ENCODE data around the gene LZTFL1. TPM values are rescaled to one million over a fixed set of nuclear protein-coding genes. Genes with fewer than 3 reads are reported as not detected.

LZTFL1 gene
- total RNA-seq, 4 donors from 2014 or later, result 12.0 to 18.3 (median 17.8) TPM

DNA sequence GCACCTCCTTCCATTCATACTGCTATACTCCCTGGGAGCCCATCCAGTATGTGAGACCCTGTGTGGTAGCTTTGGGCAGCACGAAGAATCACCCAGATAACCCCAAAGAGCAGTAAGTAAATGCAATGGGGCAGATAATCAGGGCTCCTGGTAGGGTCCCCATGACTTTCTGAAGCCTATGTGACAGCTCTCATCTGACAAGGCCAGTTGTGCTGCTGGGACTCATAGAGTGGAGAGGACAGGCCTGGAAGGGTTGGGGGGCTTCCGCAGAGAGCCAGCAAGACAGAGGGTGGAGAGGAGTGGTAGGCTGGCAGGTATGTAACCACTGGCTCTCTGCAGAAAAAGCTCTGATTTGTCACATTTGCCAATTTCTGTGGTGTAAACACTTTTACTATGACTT, 42.3 kb downstream of the LZTFL1 start:
- Histone ChIP-seq H3K4me1 (peaks cover 11 to 17% (median 13%) of the 10 kb centered on the region in 4 donors), H3K27me3 (peaks cover 8 to 54% (median 28%) of the 10 kb centered on the region in 4 donors), H3K36me3 (no peaks in the 10 kb centered on the region), H3K9me3 (no peaks in the 10 kb centered on the region), H3K27ac (replicated peaks in 1 of 4) (no peak overlapping the region), H3K4me3 (no peak overlapping the region)
- DNase-seq (ENCODE audit: extremely low spot score), result no peak
- no peak for TF ChIP-seq POLR2A (IDR thresholded peaks at IDR 0.05; ENCODE audit: low read depth)
- no peak for TF ChIP-seq EP300 (IDR thresholded peaks at IDR 0.05)
- TF ChIP-seq POLR2AphosphoS5 (IDR thresholded peaks at IDR 0.05), result no peak
- TF ChIP-seq, protein P1, sequence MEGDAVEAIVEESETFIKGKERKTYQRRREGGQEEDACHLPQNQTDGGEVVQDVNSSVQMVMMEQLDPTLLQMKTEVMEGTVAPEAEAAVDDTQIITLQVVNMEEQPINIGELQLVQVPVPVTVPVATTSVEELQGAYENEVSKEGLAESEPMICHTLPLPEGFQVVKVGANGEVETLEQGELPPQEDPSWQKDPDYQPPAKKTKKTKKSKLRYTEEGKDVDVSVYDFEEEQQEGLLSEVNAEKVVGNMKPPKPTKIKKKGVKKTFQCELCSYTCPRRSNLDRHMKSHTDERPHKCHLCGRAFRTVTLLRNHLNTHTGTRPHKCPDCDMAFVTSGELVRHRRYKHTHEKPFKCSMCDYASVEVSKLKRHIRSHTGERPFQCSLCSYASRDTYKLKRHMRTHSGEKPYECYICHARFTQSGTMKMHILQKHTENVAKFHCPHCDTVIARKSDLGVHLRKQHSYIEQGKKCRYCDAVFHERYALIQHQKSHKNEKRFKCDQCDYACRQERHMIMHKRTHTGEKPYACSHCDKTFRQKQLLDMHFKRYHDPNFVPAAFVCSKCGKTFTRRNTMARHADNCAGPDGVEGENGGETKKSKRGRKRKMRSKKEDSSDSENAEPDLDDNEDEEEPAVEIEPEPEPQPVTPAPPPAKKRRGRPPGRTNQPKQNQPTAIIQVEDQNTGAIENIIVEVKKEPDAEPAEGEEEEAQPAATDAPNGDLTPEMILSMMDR (IDR thresholded peaks at IDR 0.05), result no peak
- intact Hi-C loops (cut with DNase I), result no loop called here
- 100% methylated on average over 2 of the region's 2 CpGs for WGBS

DNA sequence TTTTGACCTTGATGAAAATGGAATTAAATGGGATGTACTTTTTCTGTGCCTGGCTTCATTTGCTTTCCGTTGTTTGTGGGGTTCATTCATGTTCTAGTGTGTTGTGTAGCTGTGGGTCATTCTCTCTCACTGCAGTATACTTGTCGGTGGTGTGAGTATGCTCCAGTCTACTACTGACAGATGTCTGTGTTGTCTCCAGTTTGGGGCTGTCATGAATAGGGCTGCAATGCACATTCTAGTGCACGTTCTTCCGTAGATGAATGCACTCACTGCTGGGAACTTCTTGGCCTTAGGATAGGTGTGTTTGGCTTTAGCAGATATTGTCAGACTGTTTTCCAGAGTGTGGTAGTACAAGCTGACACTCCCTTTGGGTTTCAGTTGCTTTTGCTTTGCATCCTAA, 43.9 kb downstream of the LZTFL1 start:
- no peak overlapping the region for H3K4me3 ChIP-seq
- H3K27ac ChIP-seq (replicated peaks in 1 of 4), result no peak overlapping the region
- no peak for DNase-seq (ENCODE audit: extremely low spot score)
- no peaks in the 10 kb centered on the region for H3K36me3 ChIP-seq
- TF ChIP-seq EP300 (IDR thresholded peaks at IDR 0.05), result no peak
- no peak for TF ChIP-seq POLR2A (IDR thresholded peaks at IDR 0.05; ENCODE audit: low read depth)
- TF ChIP-seq POLR2AphosphoS5 (IDR thresholded peaks at IDR 0.05), result no peak
- TF ChIP-seq, protein P1 (IDR thresholded peaks at IDR 0.05), result no peak
- peaks cover 11 to 17% (median 13%) of the 10 kb centered on the region in 4 donors for H3K4me1 ChIP-seq
- H3K27me3 ChIP-seq, result peaks cover 8 to 59% (median 28%) of the 10 kb centered on the region in 4 donors
- H3K9me3 ChIP-seq, result no peaks in the 10 kb centered on the region
- 72% methylated on average over 4 of the region's 4 CpGs for WGBS
- intact Hi-C loops (cut with DNase I), result no loop called here

DNA sequence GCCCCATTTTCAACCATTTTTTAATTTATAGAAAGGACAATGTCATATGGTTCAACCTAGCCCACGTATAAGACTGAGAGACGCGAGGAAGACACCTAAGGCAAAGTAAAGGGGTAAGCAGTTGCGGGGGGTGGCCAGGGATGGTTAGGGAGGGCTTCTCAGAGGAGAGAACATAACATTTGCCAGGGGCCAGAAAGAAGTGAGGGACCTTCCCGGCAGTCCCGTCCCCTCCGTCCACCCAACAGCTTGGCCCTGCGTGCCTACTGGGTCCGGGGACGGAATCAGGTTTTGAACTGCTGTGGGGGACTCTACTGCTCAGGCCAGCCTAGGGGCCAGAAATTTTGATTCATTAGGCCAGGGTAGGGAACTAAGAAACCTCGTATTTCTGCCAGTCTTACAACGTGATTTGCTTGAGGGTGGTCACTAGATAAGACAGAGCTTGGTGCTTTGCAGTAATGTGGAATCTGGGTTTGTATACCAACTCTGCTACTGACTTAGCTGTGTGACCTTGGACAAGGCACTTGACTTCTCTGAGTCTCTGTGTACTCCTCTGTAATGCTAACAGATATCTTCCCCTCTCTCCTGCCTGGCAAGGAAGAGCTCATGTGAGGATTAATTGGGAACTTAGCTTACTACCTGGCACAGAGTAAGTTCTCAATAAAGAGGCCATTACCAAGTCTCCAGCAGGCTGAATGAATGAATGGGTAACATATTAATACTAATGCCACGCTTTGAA, 44.8 kb downstream of the LZTFL1 start:
- H3K27ac ChIP-seq (replicated peaks in 1 of 4), result no peak overlapping the region
- peak overlapping the region; percentile 50 to 65 (median 54) for H3K4me3 ChIP-seq
- peaks cover 8 to 59% (median 28%) of the 10 kb centered on the region in 4 donors for H3K27me3 ChIP-seq

DNA sequence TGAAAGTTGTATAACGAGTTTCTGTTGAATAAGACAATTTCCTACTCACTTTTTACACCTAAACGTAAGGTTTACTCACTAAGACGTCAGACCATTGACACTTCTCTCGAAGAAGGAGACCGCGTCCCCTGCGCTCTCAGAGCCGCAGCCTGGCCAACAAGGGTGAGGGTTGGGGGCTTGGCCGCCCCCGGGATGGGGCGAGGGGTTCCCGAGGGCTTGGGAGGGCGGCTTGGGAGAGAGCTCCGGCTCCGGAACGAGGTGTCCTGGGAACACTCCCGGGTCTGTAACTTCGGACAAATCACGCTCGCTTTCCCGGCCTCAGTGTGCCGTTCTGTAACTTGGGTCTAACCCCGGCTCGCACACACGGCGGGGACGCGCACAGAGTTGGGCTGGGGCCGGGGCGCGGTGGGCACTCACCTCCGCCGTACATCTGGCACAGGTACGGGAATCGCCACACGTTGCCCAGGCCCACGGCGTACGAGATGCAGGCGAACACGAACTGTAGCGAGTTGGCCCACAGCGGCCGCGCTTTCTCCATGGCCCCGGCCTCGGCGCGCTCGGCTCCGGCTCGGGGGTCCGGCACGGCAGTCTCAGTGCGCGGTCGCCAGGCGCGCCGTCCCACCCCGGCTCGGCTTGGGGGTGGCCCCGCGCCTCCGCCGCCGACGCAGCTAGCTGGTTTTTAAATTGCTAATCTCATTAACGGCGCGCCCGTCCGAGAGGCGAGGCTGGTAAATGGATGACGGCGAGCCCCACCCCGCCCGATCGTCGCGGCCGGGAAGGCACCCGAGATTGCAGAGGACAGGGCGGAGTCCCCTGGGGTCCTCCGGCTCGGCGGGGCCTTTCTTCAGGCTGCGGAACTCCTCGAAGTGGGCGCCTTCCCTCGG, 45.8 kb downstream of the LZTFL1 start, which contains the start of gene SLC6A20:
Gene SLC6A20 (minus strand): TSS at position 655 of the 884 bp plus-strand sequence. CDS start 117 bp downstream, at position 538.
- Histone ChIP-seq H3K27me3 (peaks cover 8 to 59% (median 28%) of the 10 kb centered on the region in 4 donors), H3K4me3 (peak within 1 kb of the TSS; percentile 50 to 65 (median 54)), H3K27ac (replicated peaks in 1 of 4) (no peak within 1 kb of the TSS), H3K36me3 (no peaks in the 10 kb centered on the region), H3K4me1 (peaks cover 11 to 17% (median 13%) of the 10 kb centered on the region in 4 donors), H3K9me3 (no peaks in the 10 kb centered on the region)
- WGBS, result 2% methylated on average over 40 of the region's 91 CpGs
- DNase-seq (ENCODE audit: extremely low spot score), result no peak
- TF ChIP-seq, protein P1 (IDR thresholded peaks at IDR 0.05), result no peak
- peak in 1 of 2 donors; percentile 1 for TF ChIP-seq POLR2AphosphoS5 (IDR thresholded peaks at IDR 0.05)
- intact Hi-C loops (cut with DNase I), result no loop called here

More for the DNA sequence above, 44.8 kb downstream of the LZTFL1 start:
- Histone ChIP-seq H3K9me3 (no peaks in the 10 kb centered on the region), H3K36me3 (no peaks in the 10 kb centered on the region), H3K4me1 (peaks cover 11 to 17% (median 13%) of the 10 kb centered on the region in 4 donors)
- 69% methylated on average over 13 of the region's 13 CpGs for whole genome bisulfite sequencing
- DNase-seq (ENCODE audit: extremely low spot score), result no peak
- no peak for TF ChIP-seq POLR2AphosphoS5 (IDR thresholded peaks at IDR 0.05)
- no peak for TF ChIP-seq EP300 (IDR thresholded peaks at IDR 0.05)
- no peak for TF ChIP-seq POLR2A (IDR thresholded peaks at IDR 0.05; ENCODE audit: low read depth)
- TF ChIP-seq, protein P1 (IDR thresholded peaks at IDR 0.05), result no peak
- intact Hi-C loops (cut with DNase I), result no loop called here
